ENCODE measurements around the gene PGC.

PGC gene

GRCh38 chr6:41777551-41778285 lies 30.5 kb upstream of the PGC start:
- no peak for TF ChIP-seq CTCF (IDR thresholded peaks at IDR 0.05; ENCODE audit: low read depth, low read length)
- no peak overlapping the region for H3K4me3 ChIP-seq (ENCODE audit: low read depth, low read length)
- in situ Hi-C loops (cut with HindIII; ENCODE audit: low sequenced_read_pairs) = no loop called here
- DNase-seq (ENCODE audit: low read depth, low spot score) = no peak

- DNase-seq (ENCODE audit: low read depth, low spot score) = no peak
- TF ChIP-seq CTCF (IDR thresholded peaks at IDR 0.05; ENCODE audit: low read depth, low read length) = no peak
- in situ Hi-C loops (cut with HindIII; ENCODE audit: low sequenced_read_pairs) = no loop called here
- no peak overlapping the region for H3K4me3 ChIP-seq (ENCODE audit: low read depth, low read length)
Observed at GRCh38 chr6:41775293-41775882, 28.2 kb upstream of the PGC start.

GRCh38 chr6:41774841-41775240 lies 27.6 kb upstream of the PGC start:
- in situ Hi-C loops (cut with HindIII; ENCODE audit: low sequenced_read_pairs) = no loop called here
- no peak for TF ChIP-seq CTCF (IDR thresholded peaks at IDR 0.05; ENCODE audit: low read depth, low read length)
- H3K4me3 ChIP-seq (ENCODE audit: low read depth, low read length) = no peak overlapping the region
- no peak for DNase-seq (ENCODE audit: low read depth, low spot score)

- no peak for TF ChIP-seq CTCF (IDR thresholded peaks at IDR 0.05; ENCODE audit: low read depth, low read length)
- in situ Hi-C loops (cut with HindIII; ENCODE audit: low sequenced_read_pairs) = no loop called here
- no peak for DNase-seq (ENCODE audit: low read depth, low spot score)
- no peak overlapping the region for H3K4me3 ChIP-seq (ENCODE audit: low read depth, low read length)
Observed at GRCh38 chr6:41771058-41771983, 24.1 kb upstream of the PGC start.

GRCh38 chr6:41770381-41771057 lies 23.3 kb upstream of the PGC start:
- no peak overlapping the region for H3K4me3 ChIP-seq (ENCODE audit: low read depth, low read length)
- in situ Hi-C loops (cut with HindIII; ENCODE audit: low sequenced_read_pairs) = no loop called here
- no peak for DNase-seq (ENCODE audit: low read depth, low spot score)
- no peak for TF ChIP-seq CTCF (IDR thresholded peaks at IDR 0.05; ENCODE audit: low read depth, low read length)

- no peak overlapping the region for H3K4me3 ChIP-seq (ENCODE audit: low read depth, low read length)
- in situ Hi-C loops (cut with HindIII; ENCODE audit: low sequenced_read_pairs) = no loop called here
- no peak for TF ChIP-seq CTCF (IDR thresholded peaks at IDR 0.05; ENCODE audit: low read depth, low read length)
- no peak for DNase-seq (ENCODE audit: low read depth, low spot score)
Observed at GRCh38 chr6:41769376-41769775, 22.2 kb upstream of the PGC start.

All from astrocyte of the spinal cord (primary cell).